ENCODE measurements around the gene CHST11. TPM values are rescaled to one million over a fixed set of nuclear protein-coding genes. Genes with fewer than 3 reads are reported as not detected.

The CHST11 gene
- total RNA-seq, 1 experiment from 2014 or later, result 6.7 TPM

DNA sequence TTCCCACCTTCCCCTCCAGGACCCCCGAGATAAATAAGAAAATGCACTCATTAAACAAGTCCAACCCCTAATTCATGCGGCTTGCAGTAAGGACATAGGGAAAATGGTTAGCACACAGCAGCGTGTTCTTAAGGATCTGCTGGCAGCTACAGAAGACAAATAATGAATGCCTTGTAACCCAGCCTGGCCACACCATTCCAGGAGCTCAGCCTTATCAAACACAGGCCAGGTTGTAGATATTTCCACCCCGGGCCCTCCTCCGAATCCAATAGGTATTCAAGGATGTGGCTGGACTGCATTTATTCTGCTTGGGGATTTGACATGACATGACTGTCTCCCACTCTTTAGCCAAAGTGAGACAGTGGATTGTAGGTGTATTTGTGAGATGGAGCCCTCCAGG, 256.2 kb downstream of the CHST11 start:
- Mint-ChIP-seq H3K36me3 (ENCODE audit: insufficient read depth in 1 of 3, low read depth in 3 of 3) (no peaks in the 10 kb centered on the region; a peak in 1 of 7 replicates), H3K9me3 (no peaks in the 10 kb centered on the region), H3K4me1 (peaks cover 47 to 61% of the 10 kb centered on the region in 2 experiments), H3K27ac (no peak overlapping the region; a peak in 1 of 7 replicates), H3K27me3 (ENCODE audit: low read depth) (no peaks in the 10 kb centered on the region; the same call in 1 of the 2 replicates), H3K4me3 (no peak overlapping the region)
- Histone ChIP-seq H3K9me3 (ENCODE audit: control insufficient read depth, low read depth, low read length) (no peaks in the 10 kb centered on the region), H3K27ac (ENCODE audit: insufficient read length, low read depth, low read length) (no peak overlapping the region), H2BK120ac (ENCODE audit: low read depth, low read length, poor library complexity, severe bottlenecking) (no peak overlapping the region), H2BK20ac (ENCODE audit: low read depth, low read length, poor library complexity, severe bottlenecking) (no peak overlapping the region), H3K9ac (ENCODE audit: extremely low read depth, insufficient read length, low read length) (no peak overlapping the region), H3T11ph (ENCODE audit: low read length) (no peak overlapping the region), H2BK15ac (ENCODE audit: low read depth, low read length) (no peak overlapping the region), H2BK12ac (ENCODE audit: insufficient read length, low read depth, low read length) (no peak overlapping the region), H3K79me2 (ENCODE audit: insufficient read depth, low read length) (no peaks in the 10 kb centered on the region), H3K4me1 (ENCODE audit: insufficient read depth, low read length) (peaks cover 13% of the 10 kb centered on the region; the same call in 1 of the 2 replicates), H4K20me1 (ENCODE audit: control insufficient read depth, insufficient read depth, insufficient read length) (no peaks in the 10 kb centered on the region), H4K91ac (ENCODE audit: insufficient read length, low read depth, low read length) (no peak overlapping the region), H3K23me2 (ENCODE audit: insufficient read length, low read depth, low read length, poor library complexity, severe bottlenecking) (no peaks in the 10 kb centered on the region), H3K4ac (ENCODE audit: low read depth, low read length) (no peak overlapping the region), H3K79me1 (ENCODE audit: insufficient read depth, low read depth, low read length, poor library complexity, severe bottlenecking) (no peaks in the 10 kb centered on the region), H3K56ac (ENCODE audit: insufficient read length, low read depth, low read length) (no peak overlapping the region), H3K14ac (ENCODE audit: insufficient read depth, low read length) (no peak overlapping the region), H3K23ac (ENCODE audit: insufficient read length, low read depth, low read length) (no peak overlapping the region), H3K4me2 (ENCODE audit: insufficient read depth, insufficient read length, low read length) (no peak overlapping the region), H2BK5ac (ENCODE audit: insufficient read length, low read length) (no peak overlapping the region), H3K27me3 (ENCODE audit: insufficient read depth, low read length) (no peaks in the 10 kb centered on the region), H3K18ac (ENCODE audit: insufficient read length, low read depth, low read length) (no peak overlapping the region), H4K8ac (replicated peaks; ENCODE audit: insufficient read length, low read depth, low read length) (no peak overlapping the region), H2AK5ac (ENCODE audit: insufficient read length, low read length) (no peak overlapping the region), H4K5ac (ENCODE audit: insufficient read length, low read depth, low read length) (no peak overlapping the region), H2AFZ (ENCODE audit: low read length) (no peak overlapping the region)
- WGBS (ENCODE audit: extremely low coverage, insufficient read length, low lambda C conversion rate), result no CpG with 5 or more reads among the region's 5 CpGs
- DNase-seq, result no peak
- no peak for TF ChIP-seq CTCF (conservative IDR thresholded peaks at IDR 0.05)
